NOMO-1 (cell line): ENCODE data around the gene SLC25A20.
"Not testable (repeated sequence)": the region's sequence is repeated elsewhere in the genome, so short reads cannot be mapped to it uniquely, and the experiment has no call there.

Experiments
- DNase-seq, 2 experiments: peaks; one replicate each; lab custom pipeline; 2025; ENCODE audit not compliant: unreplicated experiment in 2 of 2; lab: John Stamatoyannopoulos, UW

Gene SLC25A20

GRCh38 chr3:48847504-48848423, 50.9 kb downstream of the SLC25A20 start, which contains the start of gene PRKAR2A:
Gene PRKAR2A, minus strand, starts transcription at chr3:48847874. Its CDS starts 278 bp downstream, at chr3:48847596.
- peak; percentile 80 to 91 for DNase-seq

GRCh38 chr3:48847053-48847503, 51.6 kb downstream of the SLC25A20 start:
- peak; percentile 49 to 50 for DNase-seq

GRCh38 chr3:48845170-48845569, 53.5 kb downstream of the SLC25A20 start:
- DNase-seq: peak in 1 of 2 experiments; percentile 10

DNA sequence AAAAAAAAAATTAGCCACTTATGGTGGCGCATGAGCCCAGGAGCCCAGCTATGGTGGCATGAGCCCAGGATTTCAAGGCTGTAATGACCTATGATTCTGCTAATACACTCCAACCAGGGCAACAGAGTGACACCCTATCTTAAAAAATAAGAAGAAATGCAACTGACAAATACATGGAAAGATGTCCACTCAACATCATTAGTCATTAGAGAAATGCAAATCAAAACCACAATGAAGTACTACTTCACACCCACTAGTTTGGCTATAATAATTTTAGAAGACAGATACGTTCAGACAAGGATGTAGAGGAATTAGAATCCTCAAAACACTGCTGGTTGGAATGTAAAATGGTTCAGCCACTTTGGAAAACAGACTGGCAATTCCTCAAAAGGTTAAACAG, 61.5 kb downstream of the SLC25A20 start:
- DNase-seq: no peak

DNA sequence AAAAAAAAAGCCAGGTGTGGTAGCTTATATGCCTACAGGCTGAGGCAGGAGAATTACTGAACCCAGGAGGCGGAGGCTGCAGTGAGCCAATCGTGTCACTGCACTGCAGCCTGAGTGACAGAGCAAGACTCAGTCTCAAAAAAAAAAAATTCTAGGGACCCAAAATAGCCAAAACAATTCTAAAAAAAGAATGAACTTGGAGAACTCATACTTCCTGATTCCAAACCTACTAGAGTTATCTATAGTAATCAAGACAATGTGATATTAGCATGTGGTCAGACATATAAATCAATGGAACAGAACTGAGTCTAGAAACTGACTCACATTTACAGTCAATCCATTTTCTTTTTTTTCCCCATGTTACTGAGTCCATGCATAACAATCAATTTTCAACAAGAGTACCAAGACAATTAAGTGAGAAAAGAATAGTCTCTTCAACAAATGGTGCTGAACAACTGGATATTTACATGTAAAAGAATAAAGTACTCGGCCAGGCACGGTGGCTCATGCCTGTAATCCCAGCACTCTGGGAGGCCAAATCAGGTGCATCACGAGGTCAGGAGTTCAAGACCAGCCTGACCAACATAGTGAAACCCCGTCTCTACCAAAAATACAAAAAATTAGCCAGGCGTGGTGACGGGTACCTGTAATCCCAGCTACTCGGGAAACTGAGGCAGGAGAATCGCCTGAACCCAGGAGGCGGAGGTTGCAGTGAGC, 62.9 kb downstream of the SLC25A20 start:
- DNase-seq: no peak

GRCh38 chr3:48832684-48833083, 66.0 kb downstream of the SLC25A20 start:
- DNase-seq: no peak

GRCh38 chr3:48830715-48831114, 68.0 kb downstream of the SLC25A20 start:
- DNase-seq: no peak

DNA sequence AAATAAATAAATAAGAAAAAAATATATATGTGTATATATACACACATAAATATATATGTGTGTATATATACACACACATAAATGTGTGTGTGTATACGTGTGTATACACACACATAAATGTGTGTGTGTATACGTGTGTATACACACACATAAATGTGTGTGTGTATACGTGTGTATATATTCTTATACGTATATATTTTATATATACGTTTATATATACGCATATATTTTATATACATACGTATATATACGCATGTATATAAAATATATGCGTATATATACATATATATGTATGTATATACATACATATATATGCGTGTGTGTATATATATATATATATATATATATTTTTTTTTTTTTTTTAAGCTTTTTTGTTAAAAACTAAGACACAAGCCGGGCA, 69.2 kb downstream of the SLC25A20 start:
- DNase-seq: not testable (repeated sequence)

DNA sequence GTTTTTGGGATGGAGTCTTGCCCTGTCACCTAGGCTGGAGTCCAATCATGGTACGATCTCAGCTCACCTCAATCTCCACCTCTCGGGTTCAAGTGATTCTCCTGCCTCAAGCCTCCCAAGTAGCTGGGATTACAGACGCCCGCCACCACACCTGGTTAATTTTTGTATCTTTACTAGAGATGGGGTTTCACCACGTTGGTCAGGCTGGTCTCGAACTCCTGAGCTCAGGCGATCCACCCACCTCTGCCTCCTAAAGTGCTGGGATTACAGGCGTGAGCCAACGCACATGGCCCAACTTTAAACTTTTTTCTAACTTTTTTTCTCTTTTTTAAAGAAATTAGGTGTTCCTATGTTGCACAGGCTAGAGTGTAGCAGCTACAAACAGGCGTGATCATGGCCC, 70.8 kb downstream of the SLC25A20 start:
- not testable (repeated sequence) for DNase-seq

- DNase-seq: no peak
Observed at GRCh38 chr3:48826451-48826850, 72.2 kb downstream of the SLC25A20 start.

DNA sequence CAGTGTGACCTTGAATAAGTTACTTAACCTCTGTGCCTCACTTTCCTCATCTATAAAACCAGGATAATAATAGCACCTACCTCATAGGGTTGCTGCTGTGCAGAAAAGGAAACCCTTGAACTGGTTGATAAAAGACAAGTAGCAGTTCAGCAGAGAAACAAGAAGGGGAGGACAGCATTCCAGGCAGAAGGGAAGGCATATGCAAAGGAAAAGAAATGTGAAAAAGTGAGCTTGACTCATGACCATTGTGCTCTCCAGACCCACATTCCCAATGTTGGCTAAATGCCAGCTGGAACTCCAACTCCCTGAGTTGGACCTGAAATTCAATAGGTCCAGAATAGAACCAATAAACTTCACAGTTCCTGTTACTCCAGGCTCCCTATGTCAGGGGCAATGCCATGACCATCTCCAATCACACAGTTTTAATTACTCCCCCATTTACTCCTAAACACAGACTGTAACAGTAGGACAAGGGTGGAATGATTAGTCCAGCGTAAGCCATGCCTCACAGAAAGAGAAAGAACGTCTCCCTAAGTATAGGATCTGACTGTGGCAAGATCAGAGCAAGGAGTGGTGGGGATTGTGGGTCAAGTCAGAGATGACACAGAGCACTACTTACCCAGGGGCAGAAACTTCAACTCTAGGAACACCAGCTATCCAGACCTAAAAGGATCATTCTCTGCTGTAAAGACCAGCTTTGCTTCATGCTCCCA, 77.9 kb downstream of the SLC25A20 start:
- DNase-seq: no peak

GRCh38 chr3:48819234-48820221, 79.2 kb downstream of the SLC25A20 start:
- no peak for DNase-seq

GRCh38 chr3:48811524-48811923, 87.2 kb downstream of the SLC25A20 start:
- no peak for DNase-seq
